Measurements from ENCODE around the gene RASSF7.
A peak's percentile ranks its signal among the peaks of the same experiment; 100 is the strongest.

Gene RASSF7

DNA sequence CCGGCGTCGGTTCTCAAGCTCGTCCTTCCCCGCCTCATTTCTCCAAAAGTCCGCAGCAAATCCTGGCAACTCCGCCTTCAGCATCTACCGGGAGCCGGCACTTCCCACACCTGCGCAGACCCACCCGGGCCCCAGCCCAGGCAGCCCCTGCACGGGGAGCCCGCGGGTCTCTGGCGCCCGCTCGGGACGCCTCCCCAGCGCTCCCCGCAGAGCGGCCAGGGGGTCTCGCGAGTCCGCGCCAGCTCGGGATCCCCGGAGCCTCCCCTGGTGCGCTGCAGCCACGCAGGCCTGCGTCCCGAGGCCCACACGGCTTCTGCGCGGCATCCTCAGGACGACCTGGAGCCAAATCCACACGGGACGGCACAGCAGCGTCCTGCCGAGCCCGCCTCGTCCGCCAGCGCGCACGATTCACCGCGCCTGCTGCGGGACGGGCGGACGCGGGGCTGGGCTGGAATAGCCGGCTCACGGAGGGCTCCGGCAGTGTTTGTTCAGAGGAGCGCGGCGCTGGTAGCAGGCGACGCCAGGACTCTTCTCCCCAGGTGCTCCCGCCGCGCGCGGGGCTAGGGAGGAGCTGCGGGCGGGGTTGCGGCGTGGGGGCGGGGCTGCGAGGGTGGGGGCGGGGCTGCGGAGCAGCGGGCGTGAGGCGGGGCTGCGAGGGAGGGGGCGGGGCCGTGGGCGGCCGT, 14.7 kb downstream of the RASSF7 start:
- no peak for TF ChIP-seq POLR2A (IDR thresholded peaks at IDR 0.05; ENCODE audit: low read depth, low read length)
- TF ChIP-seq POU2F2 (IDR thresholded peaks at IDR 0.05; ENCODE audit: low read depth, low read length), result no peak
- no peak for TF ChIP-seq POLR2AphosphoS5 (IDR thresholded peaks at IDR 0.05; ENCODE audit: low read depth, low read length)
- TF ChIP-seq PAX5 (IDR thresholded peaks at IDR 0.05; ENCODE audit: insufficient read depth, low read length, severe bottlenecking), result no peak
- TF ChIP-seq TAF1 (IDR thresholded peaks at IDR 0.05; ENCODE audit: low read depth, low read length), result no peak
- TF ChIP-seq SPI1 (IDR thresholded peaks at IDR 0.05; ENCODE audit: low read depth, low read length), result no peak
- DNase-seq (ENCODE audit: insufficient read length, low spot score) (no peak), FAIRE-seq (no peak)

DNA sequence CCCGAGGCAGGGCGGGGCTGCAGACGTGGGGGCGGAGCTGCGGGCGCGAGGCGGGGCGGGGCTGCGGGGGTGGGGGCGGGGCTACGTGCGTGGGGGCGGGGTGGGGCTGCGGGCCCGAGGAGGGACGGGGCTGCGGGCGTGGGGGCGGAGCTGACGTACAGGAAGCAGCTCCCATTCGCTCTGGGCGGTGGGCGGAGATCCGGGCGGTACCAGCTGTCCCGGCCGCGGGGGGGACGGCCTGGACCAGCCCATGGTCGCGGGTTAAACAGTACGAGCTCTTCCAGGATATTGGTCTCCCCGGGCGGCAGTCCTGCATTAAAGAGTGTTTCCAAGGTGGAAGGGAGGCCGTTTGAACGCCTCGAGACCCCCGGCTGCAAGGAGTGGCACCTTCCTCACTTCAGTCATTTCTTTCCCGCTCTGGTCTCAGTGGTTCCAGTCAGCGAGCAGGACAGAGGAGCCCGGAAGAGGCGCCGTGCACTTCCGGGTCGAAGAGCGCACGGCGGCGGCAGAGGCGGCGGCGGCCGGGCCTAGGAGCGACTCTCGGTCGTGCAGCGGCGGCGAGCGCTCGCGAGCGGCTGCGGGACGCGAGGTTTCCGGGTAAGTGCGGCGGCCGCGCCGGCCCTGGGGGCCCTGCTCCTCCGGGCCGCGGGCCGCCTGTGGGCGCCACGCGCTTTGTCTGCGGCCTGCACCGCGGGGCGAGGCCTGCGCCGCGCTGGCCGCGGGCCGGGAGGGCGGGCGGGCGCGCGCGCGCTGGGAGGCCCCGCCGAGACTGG, 15.4 kb downstream of the RASSF7 start, which contains the start of gene PHRF1:
TSS of gene PHRF1 (plus strand) at position 475 of the 773 bp plus-strand sequence. CDS start 5,043 bp downstream, outside the sequence.
- FAIRE-seq, result peak; percentile 98
- TF ChIP-seq PAX5 (IDR thresholded peaks at IDR 0.05; ENCODE audit: insufficient read depth, low read length, severe bottlenecking) (peak; percentile 85), POLR2A (IDR thresholded peaks at IDR 0.05; ENCODE audit: low read depth, low read length) (peak; percentile 83), SPI1 (IDR thresholded peaks at IDR 0.05; ENCODE audit: low read depth, low read length) (no peak), POU2F2 (IDR thresholded peaks at IDR 0.05; ENCODE audit: low read depth, low read length) (no peak), TAF1 (IDR thresholded peaks at IDR 0.05; ENCODE audit: low read depth, low read length) (peak; percentile 94), POLR2AphosphoS5 (IDR thresholded peaks at IDR 0.05; ENCODE audit: low read depth, low read length) (peak; percentile 72)
- peak; percentile 99 for DNase-seq (ENCODE audit: insufficient read length, low spot score)

DNA sequence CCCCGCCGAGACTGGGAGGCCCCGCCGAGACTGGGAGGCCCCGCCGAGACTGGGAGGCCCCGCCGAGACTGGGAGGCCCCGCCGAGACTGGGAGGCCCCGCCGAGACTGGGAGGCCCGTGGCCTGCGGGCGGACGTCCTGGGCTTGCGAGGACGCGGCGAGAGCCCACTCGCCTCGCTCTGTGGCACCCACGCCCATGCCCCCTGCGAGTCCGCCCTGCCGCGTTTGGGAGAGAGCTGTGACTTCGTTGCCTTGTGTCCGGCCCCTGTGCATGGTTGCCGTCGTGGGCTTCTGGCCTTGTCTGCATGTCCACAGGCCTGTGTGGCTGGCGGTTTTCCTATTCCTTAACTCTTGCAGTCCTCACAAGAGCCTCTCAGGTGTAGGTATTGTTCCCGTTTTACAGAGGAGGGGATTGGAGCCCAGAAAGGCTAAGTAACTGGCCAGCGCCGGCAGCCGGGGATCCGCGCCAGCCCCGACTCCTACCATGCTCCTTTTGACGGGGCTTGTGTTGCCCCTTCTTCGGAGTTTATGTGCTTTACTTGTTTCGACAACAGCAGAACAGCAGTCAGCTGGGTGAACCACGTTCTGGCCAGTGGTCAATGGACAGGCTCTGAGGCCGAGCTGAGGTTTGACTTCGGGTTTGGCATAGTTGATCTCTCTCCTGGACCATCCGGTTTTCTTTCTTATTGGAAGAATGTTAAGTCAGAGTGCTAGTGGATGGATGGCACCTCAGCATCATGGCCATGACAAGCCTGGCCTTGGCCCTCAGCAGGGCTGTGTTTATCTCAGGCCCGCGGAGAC, 16.2 kb downstream of the RASSF7 start:
- peak; percentile 61 for FAIRE-seq
- no peak for DNase-seq (ENCODE audit: insufficient read length, low spot score)
- TF ChIP-seq POLR2A (IDR thresholded peaks at IDR 0.05; ENCODE audit: low read depth, low read length) (no peak), PAX5 (IDR thresholded peaks at IDR 0.05; ENCODE audit: insufficient read depth, low read length, severe bottlenecking) (no peak), SPI1 (IDR thresholded peaks at IDR 0.05; ENCODE audit: low read depth, low read length) (no peak), POLR2AphosphoS5 (IDR thresholded peaks at IDR 0.05; ENCODE audit: low read depth, low read length) (no peak), POU2F2 (IDR thresholded peaks at IDR 0.05; ENCODE audit: low read depth, low read length) (no peak), TAF1 (IDR thresholded peaks at IDR 0.05; ENCODE audit: low read depth, low read length) (no peak)

DNA sequence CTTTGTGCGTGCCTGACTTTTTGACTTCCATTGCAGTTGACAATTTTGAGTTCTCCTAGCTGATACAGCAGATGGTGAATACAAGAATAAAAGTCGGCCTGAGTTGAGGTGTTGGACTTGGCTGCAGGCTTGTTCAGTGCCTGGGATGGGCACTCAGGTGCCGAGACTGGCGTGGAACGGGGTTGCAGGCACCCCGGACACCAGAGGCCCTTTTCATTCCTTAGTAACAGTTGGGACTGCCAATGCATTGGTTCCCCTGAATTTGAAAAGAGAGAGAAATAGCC, 16.8 kb downstream of the RASSF7 start:
- DNase-seq (ENCODE audit: insufficient read length, low spot score), result no peak
- TF ChIP-seq TAF1 (IDR thresholded peaks at IDR 0.05; ENCODE audit: low read depth, low read length), result no peak
- TF ChIP-seq POLR2AphosphoS5 (IDR thresholded peaks at IDR 0.05; ENCODE audit: low read depth, low read length), result no peak
- no peak for TF ChIP-seq POU2F2 (IDR thresholded peaks at IDR 0.05; ENCODE audit: low read depth, low read length)
- no peak for TF ChIP-seq POLR2A (IDR thresholded peaks at IDR 0.05; ENCODE audit: low read depth, low read length)
- TF ChIP-seq PAX5 (IDR thresholded peaks at IDR 0.05; ENCODE audit: insufficient read depth, low read length, severe bottlenecking), result no peak
- TF ChIP-seq SPI1 (IDR thresholded peaks at IDR 0.05; ENCODE audit: low read depth, low read length), result no peak
- FAIRE-seq, result no peak

DNA sequence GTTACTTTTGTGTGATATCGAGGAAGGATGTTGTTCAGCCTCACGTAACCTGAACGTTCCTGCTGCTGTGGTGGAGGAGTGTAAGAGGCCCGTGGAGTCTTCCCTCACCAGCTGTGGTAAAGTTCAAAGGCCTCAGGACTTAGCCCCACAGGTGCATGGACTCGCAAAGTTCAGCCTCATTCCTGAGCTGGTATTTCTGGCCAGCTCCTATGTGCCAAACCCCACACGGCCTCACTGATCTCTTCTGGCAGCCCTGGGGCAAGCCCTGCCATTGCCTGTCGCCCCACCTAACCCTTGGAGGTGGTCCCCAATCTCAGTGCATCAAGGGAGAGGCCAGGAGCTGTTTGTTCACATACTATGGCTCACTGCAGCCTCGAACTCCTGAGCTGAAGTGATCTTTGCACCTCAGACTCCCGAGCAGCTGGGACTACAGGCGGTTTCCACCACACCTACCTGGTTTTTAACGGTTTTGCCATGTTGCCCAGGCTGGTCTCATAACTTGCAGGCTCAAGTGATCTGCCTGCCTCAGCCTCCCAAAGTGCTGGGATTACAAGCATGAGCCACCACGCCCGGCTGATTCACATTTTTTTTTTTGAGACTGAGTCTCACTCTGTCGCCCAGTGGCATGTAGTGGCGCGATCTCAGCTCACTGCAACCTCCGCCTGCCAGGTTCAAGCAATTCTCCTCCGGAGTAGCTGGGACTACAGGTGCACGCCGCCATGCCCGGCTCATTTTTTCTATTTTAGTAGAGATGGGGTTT, 17.7 kb downstream of the RASSF7 start:
- FAIRE-seq, result peak; percentile 23
- no peak for DNase-seq (ENCODE audit: insufficient read length, low spot score)
- TF ChIP-seq POLR2AphosphoS5 (IDR thresholded peaks at IDR 0.05; ENCODE audit: low read depth, low read length) (no peak), TAF1 (IDR thresholded peaks at IDR 0.05; ENCODE audit: low read depth, low read length) (no peak), POLR2A (IDR thresholded peaks at IDR 0.05; ENCODE audit: low read depth, low read length) (no peak), SPI1 (IDR thresholded peaks at IDR 0.05; ENCODE audit: low read depth, low read length) (no peak), POU2F2 (IDR thresholded peaks at IDR 0.05; ENCODE audit: low read depth, low read length) (no peak), PAX5 (IDR thresholded peaks at IDR 0.05; ENCODE audit: insufficient read depth, low read length, severe bottlenecking) (no peak)

DNA sequence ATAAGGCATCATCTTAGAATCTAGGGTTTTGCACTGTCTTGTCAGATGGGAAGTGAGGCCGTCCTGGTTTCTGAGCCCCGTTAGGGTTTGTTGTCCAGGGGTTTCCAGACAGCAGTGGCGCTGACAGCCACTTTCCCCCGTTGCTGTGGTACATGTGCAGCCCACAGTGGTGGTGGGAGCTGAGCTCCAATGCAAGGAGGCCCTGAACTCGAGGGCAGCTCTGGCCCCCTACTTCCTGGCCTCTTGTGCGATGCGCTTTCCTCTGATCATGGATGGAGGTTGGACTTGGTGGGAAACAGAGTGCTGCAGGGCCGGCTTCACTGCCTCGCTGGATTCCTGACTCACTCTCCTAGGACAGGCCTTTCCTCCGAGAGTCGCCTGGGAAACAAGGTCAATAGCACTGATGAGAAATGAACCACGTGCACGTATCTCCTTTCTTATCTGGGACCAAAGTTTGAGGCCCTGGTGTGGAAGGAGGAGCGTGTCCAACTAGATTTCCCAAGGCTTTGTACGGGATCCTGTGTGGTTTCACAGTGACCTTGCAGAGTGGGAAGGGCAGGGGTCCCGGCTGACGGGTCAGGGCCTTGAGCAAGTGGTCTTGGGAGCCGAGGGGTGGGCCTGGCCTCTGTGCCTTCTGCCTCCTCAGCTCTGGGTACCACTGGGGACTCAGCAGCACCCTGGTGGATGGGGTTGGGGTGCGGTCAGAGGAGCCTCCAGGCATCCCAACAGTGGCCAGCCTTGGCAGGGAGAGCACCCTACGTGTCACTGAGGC, 19.2 kb downstream of the RASSF7 start:
- no peak for DNase-seq (ENCODE audit: insufficient read length, low spot score)
- FAIRE-seq, result peak; percentile 45
- TF ChIP-seq POLR2A (IDR thresholded peaks at IDR 0.05; ENCODE audit: low read depth, low read length) (no peak), TAF1 (IDR thresholded peaks at IDR 0.05; ENCODE audit: low read depth, low read length) (no peak), SPI1 (IDR thresholded peaks at IDR 0.05; ENCODE audit: low read depth, low read length) (no peak), POU2F2 (IDR thresholded peaks at IDR 0.05; ENCODE audit: low read depth, low read length) (no peak), PAX5 (IDR thresholded peaks at IDR 0.05; ENCODE audit: insufficient read depth, low read length, severe bottlenecking) (no peak), POLR2AphosphoS5 (IDR thresholded peaks at IDR 0.05; ENCODE audit: low read depth, low read length) (no peak)

DNA sequence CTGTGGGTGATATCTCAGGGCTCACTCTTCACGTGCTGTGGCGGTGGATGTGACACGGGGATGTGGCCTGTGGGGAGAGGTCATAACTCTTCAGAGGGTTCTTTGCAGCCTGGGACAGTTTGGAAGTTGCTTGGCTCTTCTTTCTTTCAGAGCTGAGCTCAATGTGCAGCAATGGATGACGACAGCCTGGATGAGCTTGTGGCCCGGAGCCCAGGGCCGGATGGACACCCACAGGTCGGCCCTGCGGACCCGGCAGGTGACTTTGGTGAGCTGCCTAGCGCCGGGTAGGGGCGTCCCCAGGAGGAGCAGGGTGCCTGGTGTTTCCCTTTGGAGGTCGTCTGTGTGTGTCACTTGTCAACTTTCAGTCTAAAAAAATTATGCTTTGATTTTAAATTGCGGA, 20.6 kb downstream of the RASSF7 start:
- no peak for FAIRE-seq
- DNase-seq (ENCODE audit: insufficient read length, low spot score), result no peak

DNA sequence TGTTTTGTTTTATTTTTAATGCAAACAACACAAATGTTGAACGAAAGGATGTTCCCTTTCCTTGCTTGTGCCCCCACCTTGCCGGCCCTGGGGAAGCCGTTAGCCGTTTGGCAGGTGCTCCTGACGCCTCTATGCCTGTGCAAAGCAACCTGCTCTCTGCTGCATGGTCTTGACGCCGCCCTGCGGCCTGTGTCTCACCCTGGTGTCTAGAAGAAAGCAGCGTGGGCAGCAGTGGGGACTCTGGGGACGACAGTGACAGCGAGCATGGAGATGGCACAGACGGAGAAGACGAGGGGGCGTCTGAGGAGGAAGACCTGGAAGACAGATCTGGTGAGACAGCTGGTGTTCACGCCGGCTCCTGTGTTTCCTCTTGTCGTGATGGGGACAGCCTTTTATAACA, 21.0 kb downstream of the RASSF7 start:
- FAIRE-seq (no peak), DNase-seq (ENCODE audit: insufficient read length, low spot score) (no peak)
- TF ChIP-seq POLR2A (IDR thresholded peaks at IDR 0.05; ENCODE audit: low read depth, low read length) (no peak), POU2F2 (IDR thresholded peaks at IDR 0.05; ENCODE audit: low read depth, low read length) (no peak), SPI1 (IDR thresholded peaks at IDR 0.05; ENCODE audit: low read depth, low read length) (no peak), TAF1 (IDR thresholded peaks at IDR 0.05; ENCODE audit: low read depth, low read length) (no peak), PAX5 (IDR thresholded peaks at IDR 0.05; ENCODE audit: insufficient read depth, low read length, severe bottlenecking) (no peak), POLR2AphosphoS5 (IDR thresholded peaks at IDR 0.05; ENCODE audit: low read depth, low read length) (no peak)

More for the DNA sequence above, 20.6 kb downstream of the RASSF7 start:
- no peak for TF ChIP-seq TAF1 (IDR thresholded peaks at IDR 0.05; ENCODE audit: low read depth, low read length)
- no peak for TF ChIP-seq POLR2AphosphoS5 (IDR thresholded peaks at IDR 0.05; ENCODE audit: low read depth, low read length)
- TF ChIP-seq SPI1 (IDR thresholded peaks at IDR 0.05; ENCODE audit: low read depth, low read length), result no peak
- TF ChIP-seq PAX5 (IDR thresholded peaks at IDR 0.05; ENCODE audit: insufficient read depth, low read length, severe bottlenecking), result no peak
- TF ChIP-seq POU2F2 (IDR thresholded peaks at IDR 0.05; ENCODE audit: low read depth, low read length), result no peak
- TF ChIP-seq POLR2A (IDR thresholded peaks at IDR 0.05; ENCODE audit: low read depth, low read length), result no peak

All from GM12891 (cell line).